ENCODE measurements around the gene ATP6V0E1. TPM values are rescaled to one million over a fixed set of nuclear protein-coding genes. Genes with fewer than 3 reads are reported as not detected.

ATP6V0E1 gene
- total RNA-seq, 1 experiment from 2014 or later: 572 TPM

DNA sequence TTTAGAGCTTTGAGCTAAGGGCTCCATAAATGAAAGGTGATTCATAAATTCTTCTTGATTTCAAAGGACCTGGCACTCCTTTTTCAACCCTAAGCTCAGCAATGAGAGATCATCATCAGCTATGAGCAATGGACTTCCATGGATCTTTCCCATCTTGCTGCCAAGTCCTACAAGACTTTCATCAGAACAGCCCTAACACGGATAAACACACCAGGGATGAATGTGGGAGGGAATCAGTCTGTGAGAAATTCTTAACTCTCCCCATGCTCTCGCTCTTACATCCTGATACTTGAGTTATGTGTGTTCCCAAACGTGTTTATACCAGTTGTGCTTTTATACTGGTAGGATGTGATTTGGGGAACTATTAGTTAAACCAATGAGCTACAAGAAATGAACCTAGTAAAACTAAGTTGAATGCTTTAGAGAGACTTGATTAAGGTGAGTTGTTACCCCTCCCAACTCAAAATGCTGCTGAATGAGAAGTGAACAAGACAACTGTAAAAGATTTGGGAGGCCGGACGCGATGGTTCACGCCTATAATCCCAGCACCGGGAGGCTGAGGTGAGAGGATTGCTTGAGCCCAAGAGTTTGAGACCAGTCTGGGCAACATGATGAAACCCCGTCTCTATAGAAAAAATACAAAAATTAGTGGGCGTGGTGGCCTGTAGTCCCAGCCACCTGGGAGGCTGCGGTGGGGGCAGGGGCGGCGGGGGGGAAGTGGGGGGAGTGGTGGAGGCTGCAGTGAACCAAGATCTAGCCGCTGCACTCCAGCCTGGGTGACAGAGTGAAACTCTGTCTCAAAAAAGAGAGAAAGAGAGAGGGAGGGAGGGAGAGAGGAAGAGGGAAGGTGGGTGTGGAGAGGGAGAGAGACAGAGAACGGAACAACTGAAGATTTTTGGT lies 29.5 kb upstream of the ATP6V0E1 start:
- in situ Hi-C loops (cut with HindIII; ENCODE audit: low pct_unique_long_range_greater_than_20kb, low sequenced_read_pairs): no loop called here
- DNase-seq (ENCODE audit: low read depth): no peak

DNA sequence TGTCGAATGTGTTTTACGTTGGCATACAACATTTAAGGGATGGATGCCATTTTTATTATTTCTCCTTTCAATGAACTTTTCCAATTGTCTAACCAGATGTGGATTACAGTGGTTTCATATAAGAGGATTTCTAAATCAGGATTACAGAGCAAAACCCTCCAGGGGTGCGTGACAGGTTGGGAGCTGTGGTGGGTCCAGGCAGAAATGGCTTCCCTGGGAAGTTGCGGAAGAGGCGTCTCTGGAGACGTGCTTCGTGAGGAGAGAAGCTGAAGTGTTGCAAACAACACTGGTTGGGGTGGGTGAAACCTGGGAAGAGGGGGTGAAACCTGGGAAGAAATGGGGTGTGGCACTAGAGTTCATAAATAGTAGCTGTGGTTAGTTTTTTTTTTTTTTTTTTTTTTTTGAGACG lies 28.8 kb upstream of the ATP6V0E1 start:
- in situ Hi-C loops (cut with HindIII; ENCODE audit: low pct_unique_long_range_greater_than_20kb, low sequenced_read_pairs): no loop called here
- DNase-seq (ENCODE audit: low read depth): no peak

DNA sequence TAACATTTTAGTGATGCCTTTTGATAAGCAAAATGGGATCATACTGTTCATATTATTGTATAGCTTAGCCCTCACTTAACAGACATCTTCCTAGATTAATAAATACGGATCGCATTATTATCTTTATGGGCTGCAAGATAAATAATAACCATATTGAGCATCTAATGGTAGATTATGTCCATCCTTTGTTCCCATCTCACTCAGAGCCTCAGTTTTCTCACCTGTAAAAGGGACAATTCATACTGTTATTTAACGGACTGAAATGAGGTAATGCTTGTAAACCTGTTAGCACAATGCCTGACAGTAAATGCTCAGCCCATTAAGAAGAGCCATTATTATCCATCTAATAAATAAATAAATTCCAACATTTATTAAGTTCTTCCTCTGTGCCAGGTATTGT lies 27.3 kb upstream of the ATP6V0E1 start:
- DNase-seq (ENCODE audit: low read depth): no peak
- in situ Hi-C loops (cut with HindIII; ENCODE audit: low pct_unique_long_range_greater_than_20kb, low sequenced_read_pairs): no loop called here

DNA sequence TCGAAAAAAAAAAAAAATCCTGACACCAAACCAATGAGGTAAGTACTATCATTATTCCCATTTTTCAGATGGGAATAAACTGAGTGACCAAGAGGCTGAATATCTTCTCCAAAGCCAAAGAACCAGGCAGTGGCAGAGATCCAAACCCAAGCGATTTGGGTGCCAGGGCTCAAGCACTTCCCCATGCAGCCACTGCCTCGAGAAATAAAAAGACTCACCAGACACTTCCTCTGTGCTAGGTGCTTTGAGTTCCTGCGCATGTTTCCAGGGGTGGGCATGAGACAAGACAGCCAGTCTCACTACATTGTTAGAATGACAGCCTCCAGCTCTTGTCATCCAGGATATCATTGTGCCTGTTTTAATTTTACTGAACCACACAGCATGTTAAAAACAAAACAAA lies 26.6 kb upstream of the ATP6V0E1 start:
- DNase-seq (ENCODE audit: low read depth): no peak
- in situ Hi-C loops (cut with HindIII; ENCODE audit: low pct_unique_long_range_greater_than_20kb, low sequenced_read_pairs): no loop called here

DNA sequence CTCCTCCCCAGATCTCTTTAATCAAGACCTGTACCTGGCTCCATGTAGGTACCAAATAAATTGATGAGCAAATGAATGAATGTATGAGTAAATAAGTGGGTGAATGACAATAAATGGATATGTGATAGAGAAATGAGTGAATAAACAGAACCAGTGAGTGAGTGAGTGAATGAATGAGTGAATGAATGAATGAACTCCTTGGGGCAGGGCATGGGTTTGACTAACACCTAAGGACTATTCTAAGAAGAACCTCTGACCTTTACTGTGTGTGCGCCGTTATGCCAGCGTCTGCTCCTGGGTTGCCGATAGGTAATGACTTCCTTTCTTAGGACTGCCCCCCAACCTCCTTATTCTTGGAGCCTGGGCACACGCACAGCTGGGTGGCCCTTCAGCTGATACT lies 26.1 kb upstream of the ATP6V0E1 start:
- no peak for DNase-seq (ENCODE audit: low read depth)
- in situ Hi-C loops (cut with HindIII; ENCODE audit: low pct_unique_long_range_greater_than_20kb, low sequenced_read_pairs): no loop called here

DNA sequence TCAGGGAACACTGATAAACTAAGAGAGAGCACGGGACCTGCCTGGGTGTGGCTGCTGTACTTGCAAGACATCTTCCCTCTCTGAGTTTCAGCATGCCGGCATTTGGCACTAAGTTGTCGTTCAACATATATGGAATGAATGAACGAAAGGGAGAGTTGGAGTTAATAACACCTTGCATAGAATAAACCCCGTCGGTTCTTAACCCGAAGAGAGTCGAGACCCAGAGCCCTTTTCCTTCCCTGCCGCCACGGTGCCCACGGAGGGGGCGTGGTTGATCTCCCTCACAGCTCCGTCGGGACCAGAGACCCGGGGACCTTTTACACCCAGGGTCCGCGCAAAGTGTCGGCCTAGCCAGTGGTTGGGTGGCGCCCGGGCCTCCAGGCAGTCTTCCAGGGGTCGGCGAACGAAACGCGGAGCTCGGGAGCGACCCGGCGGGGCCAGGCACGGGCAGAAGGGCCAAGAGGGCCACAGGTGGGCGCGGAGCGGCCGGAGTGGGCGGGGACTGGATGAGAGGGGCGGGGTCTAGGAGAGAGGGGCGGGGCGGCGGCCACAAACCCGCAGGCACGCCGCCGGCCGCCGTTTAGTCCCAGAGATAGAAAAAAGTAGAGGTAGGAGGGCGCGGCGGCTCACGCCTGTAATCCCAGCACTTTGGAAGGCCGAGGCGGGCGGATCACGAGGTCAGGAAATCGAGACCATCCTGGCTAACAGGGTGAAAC lies 25.1 kb upstream of the ATP6V0E1 start:
- peak; percentile 85 for DNase-seq (ENCODE audit: low read depth)
- in situ Hi-C loops (cut with HindIII; ENCODE audit: low pct_unique_long_range_greater_than_20kb, low sequenced_read_pairs): no loop called here

DNA sequence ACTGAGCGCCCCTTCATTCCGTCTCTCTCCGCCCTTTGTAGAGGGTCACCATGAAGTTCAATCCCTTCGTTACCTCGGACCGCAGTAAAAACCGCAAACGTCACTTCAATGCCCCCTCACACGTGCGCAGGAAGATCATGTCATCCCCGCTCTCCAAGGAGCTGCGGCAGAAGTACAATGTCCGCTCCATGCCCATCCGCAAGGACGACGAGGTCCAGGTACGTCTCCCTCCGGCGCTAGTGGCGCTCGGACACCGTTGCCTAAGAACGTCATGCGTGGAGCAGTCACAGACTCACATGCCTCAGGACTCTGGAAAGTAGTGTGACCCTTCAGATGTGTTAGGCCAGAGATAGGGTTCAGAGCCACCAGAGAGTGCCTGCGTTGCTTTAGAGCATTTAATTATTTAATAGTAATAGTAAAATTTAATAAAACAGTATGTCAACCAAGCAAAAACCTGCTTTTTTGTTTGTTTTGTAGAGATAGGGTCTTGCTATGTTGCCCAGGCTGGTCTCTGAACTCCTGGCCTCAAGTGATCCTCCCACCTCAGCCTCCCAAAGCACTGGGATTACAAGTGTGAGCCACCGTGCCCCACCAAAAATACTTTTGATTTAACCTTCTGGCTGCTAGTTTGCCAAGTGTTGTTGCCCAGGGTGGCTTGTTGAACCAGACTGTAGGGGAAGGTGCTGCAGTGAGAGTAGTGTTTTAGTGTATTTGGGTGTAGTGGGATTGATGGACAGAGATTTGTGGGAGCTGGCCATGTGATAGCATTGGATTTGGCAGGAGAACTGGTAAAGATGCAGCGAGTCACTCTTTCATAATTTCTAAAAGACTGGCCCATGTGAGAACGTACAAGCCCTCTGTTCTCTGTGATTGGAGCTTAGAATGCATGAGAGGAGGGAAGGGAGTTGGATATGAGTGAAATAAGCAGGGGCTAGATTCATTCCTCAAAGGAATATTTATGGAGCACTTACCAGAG lies 23.5 kb upstream of the ATP6V0E1 start:
- in situ Hi-C loops (cut with HindIII; ENCODE audit: low pct_unique_long_range_greater_than_20kb, low sequenced_read_pairs): no loop called here
- no peak for DNase-seq (ENCODE audit: low read depth)

DNA sequence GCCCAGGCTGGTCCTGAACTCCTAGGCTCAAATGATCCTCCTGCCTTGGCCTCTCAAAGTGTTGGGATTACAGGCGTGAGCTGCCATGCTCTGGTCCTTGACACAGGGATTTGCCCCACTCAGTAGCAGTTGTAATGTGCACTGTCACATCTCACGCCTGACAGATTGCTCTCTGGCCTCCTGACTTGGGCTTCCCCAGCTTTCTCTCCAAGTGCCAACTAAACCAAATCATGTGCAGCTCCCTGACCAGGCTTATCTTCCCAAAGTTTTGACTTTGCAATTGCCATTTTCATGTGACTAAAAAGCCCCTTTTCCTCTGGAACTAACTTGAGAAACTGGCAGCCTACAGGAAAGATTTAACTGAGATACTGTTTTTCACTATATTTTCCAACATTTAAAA lies 13.7 kb upstream of the ATP6V0E1 start:
- DNase-seq (ENCODE audit: low read depth): peak; percentile 79
- in situ Hi-C loops (cut with HindIII; ENCODE audit: low pct_unique_long_range_greater_than_20kb, low sequenced_read_pairs): no loop called here

DNA sequence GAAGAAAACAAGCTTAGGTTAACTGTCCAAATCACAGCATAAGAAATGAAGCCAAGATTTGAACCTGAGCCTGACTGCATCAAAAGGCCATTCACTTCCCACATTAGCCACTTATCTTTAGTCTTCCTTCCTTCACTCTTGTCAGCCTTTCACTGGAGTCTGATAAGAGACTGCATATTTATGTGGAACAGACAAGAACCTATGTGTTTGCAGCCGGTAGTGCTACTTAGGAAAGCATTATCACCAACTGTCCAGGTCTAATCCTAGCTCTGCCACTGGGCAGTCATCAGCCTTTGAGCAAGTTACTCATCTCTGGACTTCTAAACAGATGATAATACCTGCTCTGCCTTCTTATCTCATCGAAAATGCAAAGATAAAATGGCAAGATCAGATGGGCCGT lies 12.1 kb upstream of the ATP6V0E1 start:
- in situ Hi-C loops (cut with HindIII; ENCODE audit: low pct_unique_long_range_greater_than_20kb, low sequenced_read_pairs): no loop called here
- DNase-seq (ENCODE audit: low read depth): peak; percentile 57

DNA sequence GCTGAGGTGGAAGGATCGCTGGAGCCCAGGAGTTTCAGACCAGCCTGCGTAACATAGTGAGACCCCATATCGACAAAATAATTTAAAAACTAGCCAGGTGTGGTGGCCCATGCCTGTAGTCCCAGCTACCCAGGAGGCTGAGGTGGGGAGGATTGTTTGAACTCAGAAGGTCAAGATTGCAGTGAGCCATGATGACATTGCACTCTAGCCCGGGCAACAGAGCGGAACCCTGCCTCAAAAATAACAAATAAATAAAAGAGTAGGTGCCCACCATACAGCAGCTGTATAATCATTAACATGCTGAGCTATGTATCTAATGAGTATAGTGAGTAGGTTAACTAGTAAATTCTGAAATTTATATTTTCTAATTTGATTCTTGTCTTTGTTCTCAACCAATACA lies 11.0 kb upstream of the ATP6V0E1 start:
- in situ Hi-C loops (cut with HindIII; ENCODE audit: low pct_unique_long_range_greater_than_20kb, low sequenced_read_pairs): no loop called here
- DNase-seq (ENCODE audit: low read depth): peak; percentile 98

DNA sequence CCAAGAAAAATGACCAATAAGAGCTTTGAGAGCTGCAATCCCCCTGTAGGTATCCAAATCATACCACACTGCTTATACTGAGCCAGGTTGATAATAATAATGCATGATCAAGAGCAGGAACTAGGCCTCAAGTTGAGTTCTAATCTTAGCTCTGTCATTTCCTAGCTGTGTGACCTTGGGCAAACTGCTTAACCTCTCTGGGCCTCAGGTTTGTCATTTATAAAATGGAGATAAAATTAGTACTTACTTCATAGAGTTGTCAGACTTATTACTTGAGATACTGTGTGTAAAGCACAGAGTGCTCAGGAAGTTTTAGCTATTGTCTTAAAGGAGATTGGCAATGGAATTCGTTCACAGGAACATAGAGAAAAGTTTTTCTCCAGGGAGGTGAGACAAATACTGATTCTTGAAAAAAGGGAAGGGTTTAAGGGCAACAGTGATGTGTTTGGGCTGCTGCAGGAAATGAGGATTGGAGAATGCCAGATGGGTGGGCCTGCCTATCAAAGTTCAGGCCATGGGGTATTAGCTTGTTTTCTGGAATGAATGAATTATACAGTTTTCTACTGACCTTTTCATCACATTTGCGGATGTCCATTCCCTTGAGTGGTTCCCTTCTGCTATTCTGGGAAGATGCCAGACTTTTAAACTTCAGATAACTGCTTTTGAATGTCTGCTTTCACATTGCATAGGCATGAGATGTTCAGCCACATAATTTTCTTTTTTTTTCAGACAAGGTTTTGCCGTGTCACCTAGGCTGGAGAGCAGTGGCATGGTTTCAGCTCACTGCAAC lies 10.2 kb upstream of the ATP6V0E1 start:
- in situ Hi-C loops (cut with HindIII; ENCODE audit: low pct_unique_long_range_greater_than_20kb, low sequenced_read_pairs): no loop called here
- peak; percentile 98 for DNase-seq (ENCODE audit: low read depth)

DNA sequence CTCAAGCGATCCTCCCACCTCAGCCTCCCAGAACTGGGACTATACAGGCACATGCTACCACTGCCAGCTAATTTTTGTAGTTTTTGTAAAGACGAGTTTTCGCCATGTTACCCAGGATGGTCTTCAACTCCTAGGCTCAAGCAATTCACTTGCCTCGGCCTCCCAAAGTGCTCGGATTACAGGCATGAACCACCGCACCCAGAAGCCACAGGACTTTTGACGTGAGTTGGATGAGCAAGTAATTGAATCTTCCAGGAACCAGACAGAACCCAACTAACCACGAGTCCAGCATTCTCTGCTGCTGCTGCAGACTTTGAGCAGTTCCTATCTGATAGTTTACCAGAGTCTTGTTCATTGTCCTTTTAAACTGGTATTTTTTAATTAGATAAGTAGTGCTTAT lies 9.6 kb upstream of the ATP6V0E1 start:
- DNase-seq (ENCODE audit: low read depth): no peak
- in situ Hi-C loops (cut with HindIII; ENCODE audit: low pct_unique_long_range_greater_than_20kb, low sequenced_read_pairs): no loop called here

DNA sequence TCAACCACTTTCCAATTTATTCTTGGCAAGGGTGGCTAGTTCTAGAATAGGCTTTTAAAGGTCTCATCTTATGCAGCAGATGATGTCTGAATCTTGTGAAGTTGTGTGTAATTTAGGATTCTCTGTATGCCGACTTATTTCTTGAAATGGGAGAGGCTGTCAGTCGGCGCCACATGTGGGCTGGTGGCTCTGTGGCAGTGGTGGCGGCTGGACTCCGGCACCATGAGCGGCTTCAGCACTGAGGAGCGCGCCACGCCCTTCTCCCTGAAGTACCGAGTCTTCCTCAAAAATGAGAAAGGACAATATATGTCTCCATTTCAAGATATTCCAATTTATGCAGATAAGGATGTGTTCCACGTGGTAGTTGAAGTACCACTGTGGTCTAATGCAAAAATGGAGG lies 8.3 kb upstream of the ATP6V0E1 start:
- no peak for DNase-seq (ENCODE audit: low read depth)
- in situ Hi-C loops (cut with HindIII; ENCODE audit: low pct_unique_long_range_greater_than_20kb, low sequenced_read_pairs): no loop called here

DNA sequence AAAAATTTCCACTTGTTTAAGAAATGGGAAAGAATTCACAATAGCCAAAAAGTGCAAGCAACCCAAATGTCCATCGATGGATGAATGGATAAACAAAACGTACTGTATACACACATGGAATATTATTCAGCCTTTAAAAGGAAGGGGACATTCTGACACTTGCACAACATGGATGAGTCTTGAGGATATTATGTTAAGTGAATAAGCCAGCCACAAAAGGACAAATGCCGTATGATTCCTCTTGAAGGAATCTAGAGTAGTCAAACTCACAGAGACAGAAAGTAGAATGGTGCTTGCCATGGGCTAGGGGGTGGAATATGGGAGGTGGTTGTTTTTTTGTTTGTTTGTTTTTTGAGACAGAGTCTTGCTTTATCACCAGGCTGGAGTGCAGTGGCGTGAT lies 3.8 kb upstream of the ATP6V0E1 start:
- DNase-seq (ENCODE audit: low read depth): no peak

DNA sequence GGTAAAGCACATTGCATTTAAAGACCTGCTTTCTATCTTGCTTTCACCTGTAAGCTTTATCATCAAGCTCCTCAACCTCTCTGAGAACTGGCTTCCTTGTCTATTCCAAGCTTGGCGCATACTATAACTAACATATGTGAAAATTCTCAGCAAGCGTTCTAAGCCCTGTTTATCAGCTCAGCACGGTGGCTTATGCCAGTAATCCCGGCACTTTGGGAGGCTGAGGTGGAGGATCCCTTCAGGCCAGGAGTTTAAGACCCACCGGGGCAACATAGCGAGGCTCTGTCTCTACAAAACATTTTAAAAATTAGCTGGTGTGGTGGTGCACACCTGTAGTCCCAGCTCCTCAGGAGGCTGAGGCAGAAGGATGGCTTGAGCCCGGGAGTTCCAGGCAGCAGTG lies 1.6 kb upstream of the ATP6V0E1 start:
- in situ Hi-C loops (cut with HindIII; ENCODE audit: low pct_unique_long_range_greater_than_20kb, low sequenced_read_pairs): no loop called here
- DNase-seq (ENCODE audit: low read depth): no peak

More for the DNA sequence above, 3.8 kb upstream of the ATP6V0E1 start:
- in situ Hi-C loops (cut with HindIII; ENCODE audit: low pct_unique_long_range_greater_than_20kb, low sequenced_read_pairs): no loop called here

DNA sequence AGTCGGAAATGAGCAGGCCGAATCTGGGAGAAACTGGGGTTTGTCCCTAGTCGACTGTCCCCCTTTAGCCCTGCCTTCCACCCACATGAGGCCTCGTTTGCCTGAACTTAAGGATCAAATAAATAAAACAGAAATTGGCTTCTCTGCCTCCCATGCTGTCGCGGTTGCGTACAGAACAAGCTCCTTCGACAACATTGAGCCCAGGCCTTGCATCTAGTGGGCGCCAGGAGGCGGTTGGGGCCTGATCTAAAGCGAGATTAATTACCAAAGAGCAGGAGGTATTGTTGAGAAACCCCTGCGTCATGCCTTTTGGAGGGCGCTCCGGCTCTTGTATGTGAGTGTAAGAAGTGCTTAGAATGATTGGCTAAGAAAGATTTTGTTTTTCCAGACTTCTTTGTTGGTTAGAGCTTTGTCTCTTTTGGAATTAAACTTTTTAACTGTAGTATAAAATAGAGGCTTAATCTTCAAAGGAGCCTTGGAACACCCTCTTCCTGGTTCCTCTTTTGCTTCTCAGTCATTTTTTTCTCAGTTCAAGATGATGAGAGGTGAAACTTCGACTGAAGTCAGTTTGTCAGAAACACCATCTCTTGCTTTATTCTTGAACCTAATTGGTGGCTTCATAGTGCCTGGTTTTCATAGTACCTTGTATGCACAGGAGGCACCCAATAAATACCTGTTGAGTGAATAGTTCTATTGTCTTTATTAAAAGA lies 828 bp downstream of the ATP6V0E1 start:
- peak; percentile 85 for DNase-seq (ENCODE audit: low read depth)
- in situ Hi-C loops (cut with HindIII; ENCODE audit: low pct_unique_long_range_greater_than_20kb, low sequenced_read_pairs): no loop called here

DNA sequence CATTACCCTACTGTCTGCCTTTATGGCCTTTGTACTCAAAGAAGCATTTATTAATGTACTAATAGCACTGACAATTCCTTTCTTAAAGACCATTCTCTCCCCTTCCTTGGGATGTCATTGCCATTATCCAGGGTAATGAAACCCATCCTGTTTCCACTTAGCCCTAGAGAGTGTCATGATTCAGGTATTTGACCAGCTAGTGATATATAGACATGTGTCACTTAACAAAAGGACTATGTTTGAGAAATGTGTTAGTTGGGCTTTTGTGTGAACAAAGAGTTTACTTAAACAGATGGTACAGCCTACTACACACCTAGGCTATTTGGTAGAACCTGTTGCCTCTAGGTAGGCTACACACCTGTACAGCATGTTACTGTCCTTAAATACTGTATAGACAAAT lies 2.0 kb downstream of the ATP6V0E1 start:
- in situ Hi-C loops (cut with HindIII; ENCODE audit: low pct_unique_long_range_greater_than_20kb, low sequenced_read_pairs): no loop called here
- DNase-seq (ENCODE audit: low read depth): peak; percentile 22

Data from Caki2 (cell line).